ENCODE results near the gene CRY2.
"Not testable (repeated sequence)": the region's sequence is repeated elsewhere in the genome, so short reads cannot be mapped to it uniquely, and the experiment has no call there.

CRY2 gene

DNA sequence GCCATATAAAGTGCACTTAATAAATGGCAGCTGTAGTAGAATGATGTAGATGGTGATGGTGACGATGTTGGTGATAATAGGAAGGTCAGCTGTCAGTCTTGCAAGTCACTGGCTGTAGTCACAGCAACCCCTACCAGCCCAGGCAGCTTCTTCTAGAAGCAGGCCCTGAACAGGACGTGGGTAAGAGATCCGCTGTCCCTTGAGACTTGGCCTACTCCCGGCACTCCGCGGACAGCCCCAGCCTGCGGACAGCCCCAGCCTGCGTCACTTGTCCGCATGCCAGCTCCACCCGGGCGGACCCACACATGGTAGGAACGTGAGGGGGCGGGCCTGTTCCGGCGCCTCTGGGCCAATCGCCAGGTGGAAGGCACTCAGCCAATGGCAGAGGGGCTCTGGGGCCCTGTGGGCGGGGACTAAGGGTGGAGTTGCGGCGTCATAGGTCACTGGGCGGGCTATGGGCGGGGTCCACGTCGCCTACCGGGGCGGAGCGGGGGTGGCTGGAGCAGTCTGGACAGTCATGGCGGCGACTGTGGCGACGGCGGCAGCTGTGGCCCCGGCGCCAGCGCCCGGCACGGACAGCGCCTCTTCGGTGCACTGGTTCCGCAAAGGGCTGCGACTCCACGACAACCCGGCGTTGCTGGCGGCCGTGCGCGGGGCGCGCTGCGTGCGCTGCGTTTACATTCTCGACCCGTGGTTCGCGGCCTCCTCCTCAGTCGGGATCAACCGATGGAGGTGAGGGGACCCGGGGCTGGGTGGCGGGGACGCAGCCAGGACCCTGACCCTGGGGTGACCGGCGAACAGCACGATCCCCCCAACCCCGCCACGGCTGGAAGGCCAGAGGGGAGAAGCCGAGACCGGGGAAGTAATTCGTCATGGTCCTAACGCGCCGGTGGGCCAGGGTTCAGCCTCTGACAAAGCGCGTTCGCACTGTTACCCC, at the start of gene CRY2:
Gene CRY2 (plus strand): TSS at position 502 of the 937 bp plus-strand sequence. CDS start 16 bp downstream, at position 518.
- peak; percentile 99 for DNase-seq

DNA sequence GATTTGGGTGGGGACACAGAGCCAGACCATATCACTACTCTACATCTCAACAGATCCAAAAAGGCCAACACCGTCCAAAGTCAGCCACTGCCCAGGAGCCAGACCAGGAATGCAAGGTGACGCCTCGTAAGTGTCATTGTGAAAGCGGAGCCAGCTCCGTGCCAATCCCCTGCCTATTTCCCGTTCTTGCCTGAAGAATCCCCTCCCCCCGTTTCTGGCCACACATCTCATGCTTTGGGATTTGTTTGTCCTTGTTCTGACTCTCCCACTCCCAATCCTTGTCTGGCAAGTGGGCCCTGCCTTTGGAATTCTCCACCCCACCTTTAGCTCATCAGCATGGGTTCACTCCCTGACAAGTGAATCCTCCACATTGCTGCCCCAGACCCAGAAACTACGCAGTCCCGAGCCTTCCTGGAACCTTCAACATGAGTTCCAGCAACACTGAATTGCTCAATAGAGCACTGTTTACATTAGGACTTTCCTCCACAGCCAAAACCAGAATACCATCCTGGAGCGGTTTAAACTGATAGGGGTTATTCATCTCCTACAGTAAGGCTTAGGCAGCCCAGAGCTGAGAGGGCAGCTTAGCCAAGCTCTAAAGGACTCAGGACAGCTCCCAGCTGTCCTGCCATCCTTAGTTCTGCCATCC, 48.4 kb upstream of the CRY2 start:
- no peak for DNase-seq

DNA sequence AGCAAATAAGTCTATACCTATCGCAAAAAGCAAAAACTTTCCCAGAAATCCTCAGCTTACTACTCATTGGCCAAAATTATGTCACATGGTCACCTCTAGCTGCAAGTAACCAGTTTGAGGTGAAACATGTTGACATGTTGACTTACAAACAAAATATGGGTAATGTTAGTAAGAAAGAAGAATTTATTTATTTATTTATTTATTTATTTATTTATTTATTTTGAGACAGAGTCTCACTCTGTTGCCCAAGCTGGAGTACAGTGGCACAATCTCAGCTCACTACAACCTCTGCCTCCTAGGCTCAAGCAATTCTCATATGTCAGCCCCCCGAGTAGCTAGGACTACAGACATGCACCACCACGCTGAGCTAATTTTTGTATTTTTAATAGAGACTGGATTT, 47.7 kb upstream of the CRY2 start:
- no peak for DNase-seq

DNA sequence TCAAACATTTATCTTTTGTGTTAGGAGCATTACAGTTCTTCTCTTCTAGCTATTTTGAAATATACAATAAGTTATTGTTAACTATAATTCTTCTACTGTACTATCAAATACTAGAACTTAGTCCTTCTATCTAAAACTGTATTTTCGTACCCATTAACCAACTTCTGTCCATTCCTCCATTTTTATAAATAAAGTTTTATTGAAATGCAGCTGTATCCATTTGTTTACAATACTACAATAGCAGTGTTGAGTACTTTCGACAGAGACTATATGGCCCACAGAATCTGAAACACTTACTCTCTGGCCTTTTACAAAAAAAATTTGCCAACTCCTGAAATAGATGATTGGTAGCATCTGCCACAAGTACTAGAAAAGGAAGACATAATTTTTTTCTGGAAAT, 47.0 kb upstream of the CRY2 start:
- DNase-seq: no peak

DNA sequence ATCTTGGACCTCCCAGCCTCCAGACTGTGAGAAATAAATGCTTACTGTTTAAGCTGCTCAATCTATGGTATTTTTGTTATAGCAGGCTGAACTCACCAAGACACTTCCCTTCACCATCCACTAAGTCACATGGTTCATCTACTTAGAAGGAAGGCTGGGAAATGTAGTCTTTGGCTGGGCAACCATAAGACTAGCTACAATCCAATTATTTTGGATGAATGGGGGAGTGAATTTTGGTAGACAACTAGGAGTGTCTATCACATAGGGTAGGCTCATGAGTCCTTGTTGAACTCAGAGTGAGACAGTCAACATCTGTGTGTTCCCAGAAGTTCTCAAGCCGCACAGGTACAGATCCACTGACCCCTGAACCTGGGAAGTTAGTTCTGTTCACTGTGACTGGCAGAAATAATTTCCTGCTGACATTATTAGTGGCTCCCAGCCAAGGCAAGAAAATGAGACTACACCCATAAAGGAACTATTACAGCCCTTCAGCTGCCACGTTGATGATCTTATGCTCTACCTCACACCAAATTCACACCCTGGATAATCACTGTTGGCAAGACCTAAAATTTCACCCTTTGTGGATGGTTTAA, 45.5 kb upstream of the CRY2 start:
- no peak for DNase-seq

DNA sequence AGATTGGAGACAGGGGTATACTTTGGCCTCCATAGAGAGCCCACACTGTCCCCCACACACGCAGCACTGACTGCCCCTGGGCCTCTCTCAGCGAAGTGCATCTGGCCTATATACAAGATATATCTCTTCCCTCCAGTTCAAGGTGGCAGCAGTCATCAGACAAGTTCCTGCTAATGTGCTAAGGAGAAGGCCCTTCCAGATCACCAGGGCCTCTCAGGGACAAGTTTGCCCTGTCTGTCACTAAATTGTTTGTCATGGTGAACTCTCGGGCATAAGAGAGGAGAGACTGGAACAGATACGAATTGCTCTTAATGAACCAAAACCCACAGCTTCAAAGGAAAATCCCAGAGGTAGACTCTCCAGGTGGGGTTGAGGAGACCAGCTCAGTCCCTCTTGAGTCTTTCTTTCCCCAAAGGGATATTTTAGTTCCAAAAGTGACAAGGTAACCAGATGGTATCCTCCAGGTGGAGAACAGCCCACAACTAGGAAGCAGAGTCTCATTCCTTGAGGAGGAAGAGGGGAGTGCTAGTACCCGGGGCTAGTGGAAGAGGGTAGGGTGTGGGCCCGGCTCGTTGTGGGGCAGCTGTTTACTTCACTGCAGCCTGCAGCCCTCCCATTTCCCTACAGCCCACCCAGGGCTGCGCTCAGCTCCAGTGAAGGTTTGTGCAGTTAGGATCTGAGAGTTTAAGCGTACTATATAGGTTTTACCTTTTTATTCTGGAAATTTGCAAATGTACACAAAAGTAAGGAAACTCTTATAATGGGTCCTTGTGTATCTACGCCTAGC, 44.6 kb upstream of the CRY2 start:
- DNase-seq: peak; percentile 50

DNA sequence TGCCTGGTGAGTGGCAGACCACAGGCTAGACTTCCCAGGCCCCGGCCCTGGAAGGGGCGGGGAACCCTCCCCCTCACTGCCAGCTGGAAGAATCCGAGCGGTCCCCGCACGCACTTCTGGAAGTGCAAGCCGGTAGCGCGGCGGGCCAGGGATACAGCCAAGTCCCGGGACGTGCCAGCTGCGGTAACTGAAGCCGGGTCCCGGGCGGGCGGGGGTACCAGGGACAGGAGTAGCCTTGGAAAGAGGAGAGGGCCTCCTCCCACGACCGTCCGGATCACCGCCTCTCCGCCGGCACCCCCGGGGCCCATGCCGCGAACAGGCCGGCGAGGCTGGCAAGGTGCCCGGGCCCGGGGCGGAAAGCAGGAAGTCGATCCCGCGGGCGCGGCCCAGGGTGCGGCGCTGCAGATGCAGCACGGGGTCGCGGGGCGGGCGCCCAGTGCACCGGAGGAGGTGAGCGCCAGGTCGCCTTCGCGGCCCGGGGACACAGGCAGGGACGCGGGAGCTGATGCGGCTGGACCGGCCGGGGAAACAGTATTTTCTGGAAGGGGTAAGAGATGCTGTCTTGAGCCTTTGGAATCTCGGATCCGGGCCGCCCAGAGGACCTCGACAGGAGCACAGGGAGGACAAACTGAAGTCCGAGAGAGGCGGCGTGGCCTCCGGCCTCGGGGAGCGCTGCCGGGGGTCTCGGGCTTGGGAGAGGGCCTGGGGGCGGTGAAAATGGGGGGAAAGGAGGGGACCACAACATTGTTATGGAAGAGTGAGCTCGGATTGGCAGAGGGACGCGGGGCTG, 43.1 kb upstream of the CRY2 start:
- DNase-seq: peak; percentile 88

DNA sequence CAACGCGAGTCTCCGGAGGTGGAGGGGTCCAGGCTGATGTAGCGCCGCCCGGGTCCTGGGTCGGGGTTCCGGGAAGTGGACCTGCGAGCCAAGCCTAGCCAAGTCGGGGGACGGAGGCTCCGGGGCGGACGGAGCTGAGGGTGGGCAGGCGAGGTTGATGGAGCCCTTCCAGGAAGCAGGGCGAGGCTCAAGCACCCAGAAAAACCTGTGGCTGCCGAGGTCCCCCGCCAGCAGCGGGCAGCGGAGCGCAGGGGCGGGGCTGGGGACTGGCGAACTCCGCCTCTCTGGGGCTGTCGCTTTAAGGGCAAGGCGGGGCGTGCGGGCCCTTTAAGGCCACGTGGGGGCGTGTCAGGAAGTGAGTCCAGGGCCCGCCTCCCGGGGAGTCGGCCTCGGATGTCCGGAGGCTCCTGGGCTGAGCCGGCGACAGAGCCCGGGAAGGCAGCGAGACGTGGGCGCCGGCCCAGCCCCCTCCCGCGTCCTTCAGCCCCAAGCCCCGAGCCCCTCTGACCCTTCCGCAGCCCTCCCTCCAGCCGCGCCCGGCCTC, 42.4 kb upstream of the CRY2 start, which contains the start of gene SLC35C1:
Gene SLC35C1 (plus strand): TSS at position 389 of the 544 bp plus-strand sequence. CDS start 653 bp downstream, outside the sequence.
- DNase-seq: peak; percentile 98

DNA sequence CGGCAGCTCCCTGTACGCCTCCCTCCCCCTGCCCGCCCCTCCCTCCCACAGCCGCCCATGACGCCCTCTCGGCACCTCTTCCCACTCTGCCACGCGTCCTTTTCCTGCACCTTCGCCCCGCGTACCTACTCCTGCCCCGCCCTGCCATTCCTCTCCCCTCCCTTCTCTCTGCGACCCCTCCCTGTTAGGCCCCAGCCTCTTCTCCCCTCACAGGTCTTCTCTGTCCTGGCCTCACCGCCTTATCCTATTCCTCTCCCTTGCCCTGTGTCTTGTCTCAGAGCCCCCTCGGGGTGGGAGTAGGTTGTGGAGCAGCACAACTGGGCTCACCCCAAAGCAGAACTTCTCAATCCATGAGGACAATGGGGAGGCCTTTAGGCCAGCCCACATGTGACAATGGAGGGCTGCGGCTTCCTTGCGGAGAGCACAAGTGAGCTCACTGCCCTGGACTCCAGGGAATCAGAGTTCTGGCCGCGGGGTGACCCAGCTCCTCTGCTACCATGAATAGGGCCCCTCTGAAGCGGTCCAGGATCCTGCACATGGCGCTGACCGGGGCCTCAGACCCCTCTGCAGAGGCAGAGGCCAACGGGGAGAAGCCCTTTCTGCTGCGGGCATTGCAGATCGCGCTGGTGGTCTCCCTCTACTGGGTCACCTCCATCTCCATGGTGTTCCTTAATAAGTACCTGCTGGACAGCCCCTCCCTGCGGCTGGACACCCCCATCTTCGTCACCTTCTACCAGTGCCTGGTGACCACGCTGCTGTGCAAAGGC, 41.8 kb upstream of the CRY2 start:
- no peak for DNase-seq

DNA sequence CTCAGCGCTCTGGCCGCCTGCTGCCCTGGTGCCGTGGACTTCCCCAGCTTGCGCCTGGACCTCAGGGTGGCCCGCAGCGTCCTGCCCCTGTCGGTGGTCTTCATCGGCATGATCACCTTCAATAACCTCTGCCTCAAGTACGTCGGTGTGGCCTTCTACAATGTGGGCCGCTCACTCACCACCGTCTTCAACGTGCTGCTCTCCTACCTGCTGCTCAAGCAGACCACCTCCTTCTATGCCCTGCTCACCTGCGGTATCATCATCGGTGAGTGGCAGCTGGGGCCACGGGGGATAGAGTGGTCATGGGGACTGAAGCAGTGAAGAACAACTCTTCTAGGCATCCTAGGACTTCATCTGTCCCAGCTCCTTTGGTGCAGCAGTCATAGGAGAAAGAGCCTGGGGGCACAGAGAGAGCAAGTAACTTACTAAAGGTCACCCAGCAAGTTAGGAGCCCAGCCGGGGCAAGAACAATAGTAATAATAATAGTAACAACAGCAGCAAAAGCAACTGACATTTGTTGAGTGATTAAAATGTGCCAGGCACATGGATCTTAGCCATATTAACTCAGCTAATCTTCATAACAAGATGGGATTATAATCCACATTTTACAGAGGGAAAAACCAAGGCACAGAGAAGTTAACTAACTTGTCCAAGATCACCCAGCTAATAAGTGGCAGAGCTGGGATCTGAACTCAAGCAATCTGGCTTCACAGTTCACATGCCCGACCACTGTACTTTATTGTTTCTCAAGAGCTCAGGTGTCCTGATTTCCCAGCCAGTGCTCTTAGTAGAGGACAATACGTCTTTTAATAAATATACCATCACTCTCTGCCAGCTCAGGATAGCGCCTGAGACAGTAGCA, 41.0 kb upstream of the CRY2 start:
- peak; percentile 55 for DNase-seq

DNA sequence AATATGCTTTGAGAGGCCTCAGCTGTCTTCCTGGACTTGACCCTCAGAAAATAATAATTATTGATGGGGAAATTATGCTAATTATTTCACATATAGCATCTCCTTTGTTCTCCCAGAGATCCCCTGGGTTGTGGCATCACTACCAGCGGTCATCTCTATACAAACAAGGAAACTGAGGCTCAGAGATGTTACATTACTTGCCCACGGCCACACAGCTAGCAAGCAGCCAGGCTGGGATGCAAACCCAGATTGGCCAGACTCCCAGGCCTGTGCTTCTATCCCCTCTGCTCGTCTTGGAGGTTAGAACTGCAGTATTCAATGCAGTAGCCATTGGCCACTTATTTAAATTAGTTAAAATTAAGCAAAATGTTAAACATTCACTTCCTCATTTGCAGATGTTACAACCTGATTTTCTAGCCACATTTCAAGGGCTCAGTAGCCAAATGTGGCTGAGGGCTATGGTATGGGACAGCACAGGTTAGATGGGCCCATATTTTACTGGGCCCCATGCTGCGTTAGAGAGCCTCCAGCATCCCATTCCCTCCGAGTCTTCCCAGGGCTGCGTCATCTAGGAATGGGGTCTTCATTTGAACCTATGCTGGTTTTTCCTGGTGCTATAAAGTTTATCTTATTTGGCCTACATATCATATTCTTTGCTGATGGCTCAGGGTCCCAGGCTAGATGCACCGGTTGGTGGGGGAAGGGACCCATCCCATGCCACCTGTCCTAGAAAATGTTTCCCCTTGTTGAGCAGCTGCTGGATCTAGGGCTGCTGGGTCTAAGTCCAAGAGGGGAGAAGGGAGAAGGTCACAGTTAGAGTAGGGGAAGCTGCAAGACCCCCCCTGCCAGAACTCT, 40.1 kb upstream of the CRY2 start:
- DNase-seq: peak; percentile 21

DNA sequence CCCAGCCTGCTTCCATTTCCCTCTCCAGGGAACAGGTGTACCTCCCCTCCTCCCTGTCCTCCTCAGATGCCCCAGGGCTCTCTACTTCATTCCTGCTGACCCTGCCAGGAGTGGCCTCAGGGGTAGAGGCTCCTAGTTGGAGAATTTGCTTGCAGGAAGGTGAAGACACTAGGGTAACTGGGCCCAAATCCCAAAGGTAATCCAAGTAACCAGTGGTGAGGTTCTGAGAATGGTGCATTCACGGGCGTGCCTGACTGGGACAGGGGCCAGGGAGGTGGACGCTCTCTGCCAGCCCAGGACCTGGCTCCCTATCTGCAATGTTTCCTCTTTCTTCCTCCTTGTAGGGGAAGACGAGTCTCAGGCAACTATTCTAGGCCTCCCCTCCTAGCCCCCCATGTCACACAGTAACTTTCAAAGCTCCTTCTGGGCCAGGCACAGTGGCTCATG, 39.5 kb upstream of the CRY2 start:
- peak; percentile 52 for DNase-seq

DNA sequence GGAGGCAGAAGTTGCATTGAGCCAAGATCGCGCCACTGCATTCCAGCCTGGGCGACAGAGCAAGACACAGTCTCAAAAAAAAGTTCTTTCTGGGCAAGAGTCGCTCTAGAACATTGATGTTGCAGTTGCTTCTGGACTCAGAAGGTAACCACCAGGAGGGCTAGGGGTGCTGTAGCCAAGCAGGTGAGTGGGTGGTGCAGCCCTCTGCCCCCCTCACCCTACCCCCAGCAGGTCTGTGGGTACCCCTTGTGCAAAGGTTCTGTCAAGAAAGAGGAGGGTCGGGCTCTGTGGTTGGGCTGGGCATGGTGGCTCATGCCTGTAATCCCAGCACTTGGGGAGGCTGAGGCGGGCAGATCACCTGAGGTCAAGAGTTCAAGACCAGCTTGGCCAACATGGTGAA, 38.8 kb upstream of the CRY2 start:
- DNase-seq: not testable (repeated sequence)

DNA sequence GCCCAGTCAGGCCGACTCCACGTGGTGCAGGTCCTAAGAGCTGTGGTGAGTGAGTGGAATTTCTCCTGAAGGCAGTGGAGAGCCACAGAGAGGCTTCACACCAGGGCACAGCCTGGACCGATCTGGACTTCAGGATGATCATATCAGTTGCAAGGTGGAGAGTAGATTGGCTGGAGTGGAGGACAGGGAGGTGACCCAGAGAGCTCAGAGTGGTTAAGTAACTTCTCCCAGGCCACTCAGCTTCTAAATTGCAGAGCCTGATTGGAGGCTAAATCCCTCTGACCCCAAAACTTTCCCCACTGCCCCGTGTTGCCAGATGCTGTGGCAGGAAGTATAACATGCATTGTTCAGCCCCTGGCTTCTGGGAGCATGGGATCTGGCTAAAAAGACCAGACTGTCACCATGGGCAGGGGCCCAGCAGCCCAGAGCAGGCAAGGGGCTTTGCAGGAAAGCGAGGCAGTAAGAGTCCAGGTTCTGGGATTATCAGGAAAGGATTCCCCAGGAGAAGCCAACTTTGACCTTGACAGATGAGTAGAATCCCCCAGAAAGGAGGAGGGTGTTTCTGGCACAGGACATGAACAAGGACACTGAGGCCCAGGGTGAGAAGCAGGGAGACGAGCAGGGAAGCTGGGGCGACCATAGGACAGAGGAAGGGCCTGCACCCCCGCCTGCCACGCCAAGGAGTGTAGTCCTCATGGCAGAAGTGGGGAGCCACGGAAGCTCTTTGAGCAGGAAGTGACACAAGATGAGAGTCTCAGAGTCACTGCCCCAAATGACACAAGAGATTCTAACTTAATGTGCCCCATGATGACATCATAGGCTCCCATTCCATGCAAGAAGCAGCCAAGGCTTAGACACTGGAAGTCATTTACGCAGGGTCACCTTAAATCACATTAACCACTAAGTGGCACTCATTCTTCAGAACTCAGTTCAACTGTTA, 37.5 kb upstream of the CRY2 start:
- DNase-seq: no peak

DNA sequence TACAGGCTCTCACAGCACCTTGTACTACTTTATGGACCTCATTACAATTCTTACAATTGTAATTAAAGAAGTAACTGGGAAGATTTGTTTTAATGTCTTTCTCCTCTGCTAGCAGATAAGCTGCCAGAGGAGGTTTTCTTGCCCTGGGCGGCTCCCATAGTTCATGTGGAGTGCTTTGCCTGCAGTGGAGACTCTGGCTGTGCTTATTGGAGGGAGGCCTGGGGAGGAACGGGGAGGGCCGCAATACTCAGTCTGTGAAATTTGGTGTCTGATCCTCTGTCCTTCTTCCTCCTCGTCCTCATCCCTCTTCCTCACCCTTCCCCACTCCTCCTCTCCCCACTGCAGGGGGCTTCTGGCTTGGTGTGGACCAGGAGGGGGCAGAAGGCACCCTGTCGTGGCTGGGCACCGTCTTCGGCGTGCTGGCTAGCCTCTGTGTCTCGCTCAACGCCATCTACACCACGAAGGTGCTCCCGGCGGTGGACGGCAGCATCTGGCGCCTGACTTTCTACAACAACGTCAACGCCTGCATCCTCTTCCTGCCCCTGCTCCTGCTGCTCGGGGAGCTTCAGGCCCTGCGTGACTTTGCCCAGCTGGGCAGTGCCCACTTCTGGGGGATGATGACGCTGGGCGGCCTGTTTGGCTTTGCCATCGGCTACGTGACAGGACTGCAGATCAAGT, 36.7 kb upstream of the CRY2 start:
- DNase-seq: no peak

DNA sequence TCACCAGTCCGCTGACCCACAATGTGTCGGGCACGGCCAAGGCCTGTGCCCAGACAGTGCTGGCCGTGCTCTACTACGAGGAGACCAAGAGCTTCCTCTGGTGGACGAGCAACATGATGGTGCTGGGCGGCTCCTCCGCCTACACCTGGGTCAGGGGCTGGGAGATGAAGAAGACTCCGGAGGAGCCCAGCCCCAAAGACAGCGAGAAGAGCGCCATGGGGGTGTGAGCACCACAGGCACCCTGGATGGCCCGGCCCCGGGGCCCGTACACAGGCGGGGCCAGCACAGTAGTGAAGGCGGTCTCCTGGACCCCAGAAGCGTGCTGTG, 36.2 kb upstream of the CRY2 start:
- no peak for DNase-seq

All from activated CD8-positive, alpha-beta memory T cell treated with anti-CD3 and anti-CD28 coated beads for 24 hours (primary cell).